OCI-LY7 (cell line): ENCODE results near the gene CTNNBIP1. TPM values are rescaled to one million over a fixed set of nuclear protein-coding genes. Genes with fewer than 3 reads are reported as not detected.

Experiments
- BruUV-seq: library from RNA; stranded (reverse); fragments of 400-500 nt; replicated peaks from 2 replicates; lab custom pipeline; 2021; lab: Mats Ljungman, UMichigan
- CTCF ChIA-PET: fragments of 300-600 bp; sonication (Branson Sonifier 250); formaldehyde crosslinking; loops from one replicate; lab custom pipeline; 2022; ENCODE audit warnings: antibody characterized with exemption; ENCODE audit not compliant: unreplicated experiment; lab: Charles Lee
- POLR2A ChIA-PET: fragments of 300-600 bp; sonication (Branson Sonifier 250); formaldehyde crosslinking; loops from one replicate; lab custom pipeline; 2022; ENCODE audit warnings: antibody characterized with exemption; lab: Charles Lee
- DNase-seq: peaks from one replicate; pipeline ENCODE4 v3.0.0-alpha.2; 2015; ENCODE audit warnings: low spot score
- H2AFZ ChIP-seq: fragments of 200-600 bp; sonication (generic), shearing (Covaris generic); 2 replicates; pipeline ENCODE4 v1.6.1; 2014; ENCODE audit warnings: mild to moderate bottlenecking, antibody characterized with exemption, low read length, moderate library complexity
- H3K27ac ChIP-seq: fragments of 200-600 bp; sonication (generic); 2 replicates; pipeline ENCODE4 v1.5.1; 2014; ENCODE audit warnings: mixed run types, low read depth, mild to moderate bottlenecking, moderate library complexity, low read length, inconsistent platforms; ENCODE audit not compliant: poor library complexity, severe bottlenecking
- H3K36me3 ChIP-seq: fragments of 200-600 bp; sonication (generic); 2 replicates; pipeline ENCODE4 v1.6.1; 2014; ENCODE audit warnings: mild to moderate bottlenecking, antibody characterized with exemption, low read length, moderate library complexity, mixed read lengths; ENCODE audit not compliant: insufficient read depth
- H3K4me1 ChIP-seq: fragments of 200-600 bp; sonication (generic); 2 replicates; pipeline ENCODE4 v1.5.1; 2014; ENCODE audit warnings: mild to moderate bottlenecking, low read length; ENCODE audit not compliant: insufficient read depth, poor library complexity, severe bottlenecking
- H3K4me2 ChIP-seq: fragments of 200-600 bp; sonication (generic); 2 replicates; pipeline ENCODE4 v1.6.1; 2014; ENCODE audit warnings: mild to moderate bottlenecking, low read length
- H3K4me3 ChIP-seq: fragments of 200-600 bp; sonication (generic); 2 replicates; pipeline ENCODE4 v1.5.1; 2014; ENCODE audit warnings: mild to moderate bottlenecking, low read depth, low read length; ENCODE audit not compliant: poor library complexity, severe bottlenecking
- H3K79me2 ChIP-seq: fragments of 200-600 bp; sonication (generic); 2 replicates; pipeline ENCODE4 v1.6.1; 2016; ENCODE audit warnings: low read depth, mild to moderate bottlenecking, low read length, moderate library complexity, mixed read lengths; ENCODE audit not compliant: insufficient read depth
- H3K9me2 ChIP-seq: fragments of 200-600 bp; sonication (generic); 2 replicates; pipeline ENCODE4 v1.6.1; 2016; ENCODE audit warnings: mild to moderate bottlenecking, low read length, mixed read lengths; ENCODE audit not compliant: insufficient read depth
- H3K9me3 ChIP-seq: fragments of 200-600 bp; sonication (generic); 2 replicates; pipeline ENCODE4 v1.6.1; 2014; ENCODE audit warnings: mild to moderate bottlenecking, mixed run types, low read length, mixed read lengths
- H4K20me1 ChIP-seq: fragments of 200-600 bp; sonication (generic); 2 replicates; pipeline ENCODE4 v1.6.1; 2014; ENCODE audit warnings: mild to moderate bottlenecking, antibody characterized with exemption, low read length, moderate library complexity, mixed read lengths; ENCODE audit not compliant: insufficient read depth
- EZH2phosphoT487 ChIP-seq: fragments of 200-600 bp; sonication (generic); IDR thresholded peaks from 2 replicates; pipeline ENCODE4 v1.6.1; 2018; ENCODE audit warnings: low read depth, borderline replicate concordance, mild to moderate bottlenecking, mixed run types, antibody characterized with exemption, low read length, moderate library complexity, mixed read lengths
- intact Hi-C: fragments of 100-400 bp; cut with micrococcal nuclease; formaldehyde crosslinking; loops from one replicate; pipeline ENCODE4 v1.10.0; 2022; ENCODE audit not compliant: unreplicated experiment
- total RNA-seq, 2 experiments: library from RNA; depleted of rRNA in 1 of 2; stranded (reverse); fragments of >200 nt in 1 of 2; shearing (Covaris generic) in 1 of 2; gene quantifications; 2 replicates each; pipeline ENCODE4 v1.2.3, GENCODE V29; 2014 to 2022
- TF ChIP-seq, protein P1 (sequence below): fragments of 200-600 bp; sonication (generic); conservative IDR thresholded peaks from 2 replicates; pipeline ENCODE4 v1.5.1; 2014; ENCODE audit warnings: mild to moderate bottlenecking, antibody characterized with exemption, low read length, moderate library complexity, mixed read lengths

Gene CTNNBIP1
- total RNA-seq, 2 experiments from 2014 or later = 14.7 to 17.4 TPM

DNA sequence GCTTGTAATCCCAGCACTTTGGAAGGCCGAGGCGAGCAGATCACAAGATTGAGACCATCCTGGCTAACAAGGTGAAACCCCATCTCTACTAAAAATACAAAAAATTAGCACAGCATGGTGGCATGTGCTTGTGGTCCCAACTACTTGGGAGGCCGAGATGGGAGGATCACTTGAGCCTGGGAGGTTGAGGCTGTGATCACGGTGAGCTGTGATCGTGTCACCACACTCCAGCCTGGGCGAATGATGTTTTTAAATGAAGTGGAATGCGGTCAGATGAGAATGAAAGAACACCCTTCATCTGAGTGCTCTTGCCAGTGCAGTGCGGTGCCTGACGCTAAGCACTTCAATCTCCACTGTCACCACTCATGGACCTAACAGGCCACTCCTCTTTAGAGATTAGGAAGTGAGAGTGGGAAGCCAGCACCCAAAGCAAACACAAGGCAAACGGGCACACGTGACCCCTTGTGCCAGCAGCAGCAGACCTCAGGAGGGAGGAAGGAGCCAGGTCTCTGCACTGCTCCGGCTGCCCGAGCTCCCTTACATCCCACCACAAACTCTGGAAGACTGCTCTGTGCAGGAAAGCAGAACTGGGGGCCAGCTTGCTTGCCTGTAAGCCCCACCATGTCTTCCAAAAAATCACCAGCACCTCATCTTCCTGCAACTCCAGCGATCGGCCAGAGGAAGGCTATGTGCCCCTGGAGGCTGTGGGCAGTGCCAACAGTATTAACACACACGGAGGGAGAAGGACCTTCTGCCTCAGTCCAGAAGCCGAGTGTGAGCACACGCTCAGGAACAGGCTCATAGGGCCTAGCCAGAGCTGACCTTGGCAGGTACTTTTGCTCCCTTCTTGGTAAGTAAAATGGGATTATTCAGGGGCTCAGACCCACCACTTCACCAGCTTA is 9.7 kb downstream of the CTNNBIP1 start:
- TF ChIP-seq, protein P1, sequence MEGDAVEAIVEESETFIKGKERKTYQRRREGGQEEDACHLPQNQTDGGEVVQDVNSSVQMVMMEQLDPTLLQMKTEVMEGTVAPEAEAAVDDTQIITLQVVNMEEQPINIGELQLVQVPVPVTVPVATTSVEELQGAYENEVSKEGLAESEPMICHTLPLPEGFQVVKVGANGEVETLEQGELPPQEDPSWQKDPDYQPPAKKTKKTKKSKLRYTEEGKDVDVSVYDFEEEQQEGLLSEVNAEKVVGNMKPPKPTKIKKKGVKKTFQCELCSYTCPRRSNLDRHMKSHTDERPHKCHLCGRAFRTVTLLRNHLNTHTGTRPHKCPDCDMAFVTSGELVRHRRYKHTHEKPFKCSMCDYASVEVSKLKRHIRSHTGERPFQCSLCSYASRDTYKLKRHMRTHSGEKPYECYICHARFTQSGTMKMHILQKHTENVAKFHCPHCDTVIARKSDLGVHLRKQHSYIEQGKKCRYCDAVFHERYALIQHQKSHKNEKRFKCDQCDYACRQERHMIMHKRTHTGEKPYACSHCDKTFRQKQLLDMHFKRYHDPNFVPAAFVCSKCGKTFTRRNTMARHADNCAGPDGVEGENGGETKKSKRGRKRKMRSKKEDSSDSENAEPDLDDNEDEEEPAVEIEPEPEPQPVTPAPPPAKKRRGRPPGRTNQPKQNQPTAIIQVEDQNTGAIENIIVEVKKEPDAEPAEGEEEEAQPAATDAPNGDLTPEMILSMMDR = no peak
- TF ChIP-seq EZH2phosphoT487 = no peak
- Histone ChIP-seq H3K4me3 (no peak overlapping the region), H3K79me2 (no peaks in the 10 kb centered on the region), H3K36me3 (no peaks in the 10 kb centered on the region), H3K27ac (no peak overlapping the region), H4K20me1 (no peaks in the 10 kb centered on the region), H2AFZ (no peak overlapping the region), H3K9me2 (no peaks in the 10 kb centered on the region), H3K9me3 (no peaks in the 10 kb centered on the region), H3K4me1 (peaks cover 7% of the 10 kb centered on the region), H3K4me2 (no peak overlapping the region)
- POLR2A ChIA-PET = interaction anchor here (0.6 to 0.7 kb wide), 3 partner anchors 36 to 444 kb away, joined by 3 read pairs; no protein-coding TSS in a partner anchor
- no peak for DNase-seq
- intact Hi-C loops = no loop called here
- BruUV-seq = no TSS peak
- CTCF ChIA-PET = no interaction called here

DNA sequence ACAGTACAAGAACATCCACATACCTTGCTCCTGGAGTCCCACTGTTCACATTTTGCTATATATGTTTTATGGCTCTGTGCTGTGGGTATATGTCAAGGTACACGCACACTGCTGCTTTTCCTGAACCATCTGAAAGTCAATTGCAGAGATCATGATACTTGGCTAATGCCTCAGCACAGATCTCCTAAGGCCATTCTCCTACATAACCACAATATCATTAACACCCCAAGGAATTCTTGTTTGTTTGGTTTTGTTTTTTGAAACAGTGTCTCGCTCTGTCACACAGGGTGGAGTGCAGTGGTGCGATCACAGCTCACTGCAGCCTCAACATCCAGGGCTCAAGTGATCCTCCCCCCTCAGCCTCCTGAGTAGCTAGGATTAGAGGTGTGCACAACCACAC is 16.0 kb downstream of the CTNNBIP1 start:
- POLR2A ChIA-PET = no interaction called here
- CTCF ChIA-PET = no interaction called here
- H3K79me2 ChIP-seq = no peaks in the 10 kb centered on the region

More for the DNA sequence above, 16.0 kb downstream of the CTNNBIP1 start:
- no peak overlapping the region for H2AFZ ChIP-seq
- intact Hi-C loops = no loop called here
- H3K4me1 ChIP-seq = peaks cover 22% of the 10 kb centered on the region
- no peaks in the 10 kb centered on the region for H3K36me3 ChIP-seq
- TF ChIP-seq EZH2phosphoT487 = no peak
- TF ChIP-seq, protein P1 = no peak
- H3K9me3 ChIP-seq = no peaks in the 10 kb centered on the region
- no peaks in the 10 kb centered on the region for H4K20me1 ChIP-seq
- DNase-seq = no peak
- H3K4me2 ChIP-seq = no peak overlapping the region
- H3K9me2 ChIP-seq = no peaks in the 10 kb centered on the region
- H3K27ac ChIP-seq = no peak overlapping the region
- no peak overlapping the region for H3K4me3 ChIP-seq
- no TSS peak for BruUV-seq
